HG03378 (cell line): Measurements from ENCODE around the gene PLEKHG3.
"Not testable (repeated sequence)": the region's sequence is repeated elsewhere in the genome, so short reads cannot be mapped to it uniquely, and the experiment has no call there.

Experiments used
- ATAC-seq: cut with Tn5 transposase; IDR thresholded peaks from one replicate; pipeline ENCODE4 v1.9.1; 2021; ENCODE audit warnings: mild to moderate bottlenecking, moderate library complexity; ENCODE audit not compliant: unreplicated experiment

The PLEKHG3 gene

GRCh38 chr14:64704143-64704742 lies at the start of gene PLEKHG3:
PLEKHG3 (plus strand) TSS chr14:64704424; CDS start chr14:64727632, 23,208 bp downstream.
- no peak for ATAC-seq

GRCh38 chr14:64654901-64655300 lies 49.3 kb upstream of the PLEKHG3 start:
- no peak for ATAC-seq

- no peak for ATAC-seq
Measured at GRCh38 chr14:64656986-64657385, 47.2 kb upstream of the PLEKHG3 start.

- no peak for ATAC-seq
Measured at GRCh38 chr14:64658201-64658600, 46.0 kb upstream of the PLEKHG3 start.

- not testable (repeated sequence) for ATAC-seq
Measured at GRCh38 chr14:64658700-64659264, 45.4 kb upstream of the PLEKHG3 start.

- no peak for ATAC-seq
Measured at GRCh38 chr14:64659366-64659765, 44.9 kb upstream of the PLEKHG3 start.

GRCh38 chr14:64663174-64663573 lies 41.0 kb upstream of the PLEKHG3 start:
- ATAC-seq = no peak

- no peak for ATAC-seq
Measured at GRCh38 chr14:64671591-64671990, 32.6 kb upstream of the PLEKHG3 start.

GRCh38 chr14:64673316-64673715 lies 30.9 kb upstream of the PLEKHG3 start:
- ATAC-seq = no peak

GRCh38 chr14:64673748-64674147 lies 30.5 kb upstream of the PLEKHG3 start:
- ATAC-seq = no peak

GRCh38 chr14:64674829-64675228 lies 29.4 kb upstream of the PLEKHG3 start:
- no peak for ATAC-seq

- no peak for ATAC-seq
Measured at GRCh38 chr14:64675312-64675711, 28.9 kb upstream of the PLEKHG3 start.

- ATAC-seq = no peak
Measured at GRCh38 chr14:64676410-64677008, 27.7 kb upstream of the PLEKHG3 start.

GRCh38 chr14:64680013-64680713 lies 24.1 kb upstream of the PLEKHG3 start:
- ATAC-seq = no peak

GRCh38 chr14:64680714-64681065 lies 23.5 kb upstream of the PLEKHG3 start:
- ATAC-seq = no peak

- ATAC-seq = no peak
Measured at GRCh38 chr14:64681796-64682710, 22.2 kb upstream of the PLEKHG3 start.

- no peak for ATAC-seq
Measured at GRCh38 chr14:64682843-64683242, 21.4 kb upstream of the PLEKHG3 start.

GRCh38 chr14:64683264-64683663 lies 21.0 kb upstream of the PLEKHG3 start:
- ATAC-seq = no peak

GRCh38 chr14:64684091-64684490 lies 20.1 kb upstream of the PLEKHG3 start:
- no peak for ATAC-seq

GRCh38 chr14:64685371-64686281 lies 18.6 kb upstream of the PLEKHG3 start:
- ATAC-seq = no peak
